ENCODE data around the gene ARMC2.

DNA sequence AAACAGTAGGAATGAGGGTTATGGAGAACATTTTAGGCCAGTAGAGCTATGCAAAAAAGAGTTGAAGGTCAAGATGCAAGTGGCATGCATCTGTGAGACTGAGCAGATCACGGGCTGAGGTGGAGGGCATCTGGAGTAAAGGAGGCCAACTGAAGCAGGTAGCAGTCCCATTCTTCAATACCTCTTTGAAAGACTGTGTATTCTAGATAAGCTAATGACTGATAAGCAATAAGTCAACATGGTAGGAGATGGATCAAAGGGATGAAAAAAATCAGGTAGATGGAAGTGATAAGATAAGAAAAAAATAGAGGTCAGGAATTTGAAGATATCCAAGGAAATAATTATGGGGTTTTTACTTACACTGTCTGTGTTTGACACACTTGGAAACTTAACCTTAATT lies 55.6 kb downstream of the ARMC2 start:
- TF ChIP-seq EP300 (IDR thresholded peaks at IDR 0.05; ENCODE audit: borderline replicate concordance in 1 of 2, low read depth in 1 of 2, low read length in 1 of 2) (no peak), FOSL2 (IDR thresholded peaks at IDR 0.05; ENCODE audit: borderline replicate concordance, low read depth) (no peak), EZH2phosphoT487 (IDR thresholded peaks at IDR 0.05; ENCODE audit: borderline replicate concordance, low read depth) (no peak), JUND (IDR thresholded peaks at IDR 0.05) (no peak), ZBTB33 (IDR thresholded peaks at IDR 0.05; ENCODE audit: borderline replicate concordance, low read depth) (no peak), POLR2AphosphoS5 (IDR thresholded peaks at IDR 0.05; ENCODE audit: low read depth, low read length) (no peak), MXI1 (IDR thresholded peaks at IDR 0.05; ENCODE audit: low read depth, low read length) (no peak), RCOR1 (IDR thresholded peaks at IDR 0.05; ENCODE audit: low read length) (no peak)
- TF ChIP-seq, protein P1, sequence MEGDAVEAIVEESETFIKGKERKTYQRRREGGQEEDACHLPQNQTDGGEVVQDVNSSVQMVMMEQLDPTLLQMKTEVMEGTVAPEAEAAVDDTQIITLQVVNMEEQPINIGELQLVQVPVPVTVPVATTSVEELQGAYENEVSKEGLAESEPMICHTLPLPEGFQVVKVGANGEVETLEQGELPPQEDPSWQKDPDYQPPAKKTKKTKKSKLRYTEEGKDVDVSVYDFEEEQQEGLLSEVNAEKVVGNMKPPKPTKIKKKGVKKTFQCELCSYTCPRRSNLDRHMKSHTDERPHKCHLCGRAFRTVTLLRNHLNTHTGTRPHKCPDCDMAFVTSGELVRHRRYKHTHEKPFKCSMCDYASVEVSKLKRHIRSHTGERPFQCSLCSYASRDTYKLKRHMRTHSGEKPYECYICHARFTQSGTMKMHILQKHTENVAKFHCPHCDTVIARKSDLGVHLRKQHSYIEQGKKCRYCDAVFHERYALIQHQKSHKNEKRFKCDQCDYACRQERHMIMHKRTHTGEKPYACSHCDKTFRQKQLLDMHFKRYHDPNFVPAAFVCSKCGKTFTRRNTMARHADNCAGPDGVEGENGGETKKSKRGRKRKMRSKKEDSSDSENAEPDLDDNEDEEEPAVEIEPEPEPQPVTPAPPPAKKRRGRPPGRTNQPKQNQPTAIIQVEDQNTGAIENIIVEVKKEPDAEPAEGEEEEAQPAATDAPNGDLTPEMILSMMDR (IDR thresholded peaks at IDR 0.05): no peak
- TF ChIP-seq, protein P2, sequence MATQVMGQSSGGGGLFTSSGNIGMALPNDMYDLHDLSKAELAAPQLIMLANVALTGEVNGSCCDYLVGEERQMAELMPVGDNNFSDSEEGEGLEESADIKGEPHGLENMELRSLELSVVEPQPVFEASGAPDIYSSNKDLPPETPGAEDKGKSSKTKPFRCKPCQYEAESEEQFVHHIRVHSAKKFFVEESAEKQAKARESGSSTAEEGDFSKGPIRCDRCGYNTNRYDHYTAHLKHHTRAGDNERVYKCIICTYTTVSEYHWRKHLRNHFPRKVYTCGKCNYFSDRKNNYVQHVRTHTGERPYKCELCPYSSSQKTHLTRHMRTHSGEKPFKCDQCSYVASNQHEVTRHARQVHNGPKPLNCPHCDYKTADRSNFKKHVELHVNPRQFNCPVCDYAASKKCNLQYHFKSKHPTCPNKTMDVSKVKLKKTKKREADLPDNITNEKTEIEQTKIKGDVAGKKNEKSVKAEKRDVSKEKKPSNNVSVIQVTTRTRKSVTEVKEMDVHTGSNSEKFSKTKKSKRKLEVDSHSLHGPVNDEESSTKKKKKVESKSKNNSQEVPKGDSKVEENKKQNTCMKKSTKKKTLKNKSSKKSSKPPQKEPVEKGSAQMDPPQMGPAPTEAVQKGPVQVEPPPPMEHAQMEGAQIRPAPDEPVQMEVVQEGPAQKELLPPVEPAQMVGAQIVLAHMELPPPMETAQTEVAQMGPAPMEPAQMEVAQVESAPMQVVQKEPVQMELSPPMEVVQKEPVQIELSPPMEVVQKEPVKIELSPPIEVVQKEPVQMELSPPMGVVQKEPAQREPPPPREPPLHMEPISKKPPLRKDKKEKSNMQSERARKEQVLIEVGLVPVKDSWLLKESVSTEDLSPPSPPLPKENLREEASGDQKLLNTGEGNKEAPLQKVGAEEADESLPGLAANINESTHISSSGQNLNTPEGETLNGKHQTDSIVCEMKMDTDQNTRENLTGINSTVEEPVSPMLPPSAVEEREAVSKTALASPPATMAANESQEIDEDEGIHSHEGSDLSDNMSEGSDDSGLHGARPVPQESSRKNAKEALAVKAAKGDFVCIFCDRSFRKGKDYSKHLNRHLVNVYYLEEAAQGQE (IDR thresholded peaks at IDR 0.05; ENCODE audit: low read depth, low read length): no peak
